AG09319 (cell line): ENCODE measurements around the gene IRF2.

ENCODE experiments used
- DNase-seq: peaks from one replicate; pipeline ENCODE4 v3.0.0-alpha.2; 2010; ENCODE audit warnings: low read depth; ENCODE audit errors: extremely low read depth
- TF ChIP-seq, protein P1 (sequence below): IDR thresholded peaks from 2 replicates; pipeline ENCODE4 v1.5.1; 2011; ENCODE audit warnings: low read depth, mild to moderate bottlenecking, inconsistent platforms, low read length, moderate library complexity

IRF2 gene

DNA sequence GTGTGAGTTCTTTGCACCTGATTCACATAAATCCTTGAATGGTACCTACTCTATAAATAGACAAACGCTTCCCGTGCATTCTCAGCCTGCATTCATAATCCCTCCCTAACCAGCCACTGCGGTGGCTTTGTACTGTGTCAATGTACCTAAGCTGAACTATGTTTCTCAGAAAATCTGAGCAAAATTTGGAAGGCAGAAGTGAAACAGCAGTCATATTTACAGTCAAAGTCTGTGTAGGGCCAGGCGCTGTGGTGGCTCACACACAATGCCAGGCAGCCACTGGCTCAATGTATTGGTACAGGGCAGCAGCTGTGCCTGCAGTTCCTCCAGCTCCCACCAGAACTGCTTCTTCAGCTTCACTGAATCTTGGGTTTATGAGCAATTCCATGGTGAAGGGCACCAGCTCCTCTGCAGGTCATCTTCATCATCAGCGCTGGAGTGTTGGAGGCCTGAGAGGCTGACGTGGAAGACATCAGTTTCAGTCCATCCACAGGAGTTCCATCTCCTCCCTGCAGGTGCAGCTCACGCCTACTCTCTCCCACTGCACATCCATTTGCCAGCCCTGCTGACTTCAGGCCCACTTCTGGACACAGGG is 32.3 kb upstream of the IRF2 start:
- no peak for DNase-seq
- TF ChIP-seq, protein P1, sequence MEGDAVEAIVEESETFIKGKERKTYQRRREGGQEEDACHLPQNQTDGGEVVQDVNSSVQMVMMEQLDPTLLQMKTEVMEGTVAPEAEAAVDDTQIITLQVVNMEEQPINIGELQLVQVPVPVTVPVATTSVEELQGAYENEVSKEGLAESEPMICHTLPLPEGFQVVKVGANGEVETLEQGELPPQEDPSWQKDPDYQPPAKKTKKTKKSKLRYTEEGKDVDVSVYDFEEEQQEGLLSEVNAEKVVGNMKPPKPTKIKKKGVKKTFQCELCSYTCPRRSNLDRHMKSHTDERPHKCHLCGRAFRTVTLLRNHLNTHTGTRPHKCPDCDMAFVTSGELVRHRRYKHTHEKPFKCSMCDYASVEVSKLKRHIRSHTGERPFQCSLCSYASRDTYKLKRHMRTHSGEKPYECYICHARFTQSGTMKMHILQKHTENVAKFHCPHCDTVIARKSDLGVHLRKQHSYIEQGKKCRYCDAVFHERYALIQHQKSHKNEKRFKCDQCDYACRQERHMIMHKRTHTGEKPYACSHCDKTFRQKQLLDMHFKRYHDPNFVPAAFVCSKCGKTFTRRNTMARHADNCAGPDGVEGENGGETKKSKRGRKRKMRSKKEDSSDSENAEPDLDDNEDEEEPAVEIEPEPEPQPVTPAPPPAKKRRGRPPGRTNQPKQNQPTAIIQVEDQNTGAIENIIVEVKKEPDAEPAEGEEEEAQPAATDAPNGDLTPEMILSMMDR: no peak; the same call in none of the 2 replicates

DNA sequence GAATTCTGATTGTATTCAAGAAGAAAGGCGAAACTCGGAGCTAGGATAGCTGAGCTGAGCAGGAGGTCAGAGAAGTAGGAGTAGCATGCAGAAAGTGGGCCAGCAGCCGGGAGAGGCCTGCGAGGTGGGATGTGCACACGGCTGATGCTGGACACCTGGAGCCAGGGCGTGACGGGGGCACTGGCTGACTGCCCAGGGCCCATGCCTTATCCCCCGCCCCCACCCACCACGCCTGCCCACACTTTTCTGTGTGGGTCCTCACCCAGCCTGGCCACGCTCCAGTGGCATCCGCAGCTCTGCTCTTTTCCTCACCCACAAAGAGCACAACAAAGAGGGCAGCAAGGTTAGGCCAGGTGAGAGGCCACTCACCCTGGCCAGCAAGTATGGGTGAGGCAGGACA is 30.0 kb upstream of the IRF2 start:
- DNase-seq: no peak
- TF ChIP-seq, protein P1: no peak

DNA sequence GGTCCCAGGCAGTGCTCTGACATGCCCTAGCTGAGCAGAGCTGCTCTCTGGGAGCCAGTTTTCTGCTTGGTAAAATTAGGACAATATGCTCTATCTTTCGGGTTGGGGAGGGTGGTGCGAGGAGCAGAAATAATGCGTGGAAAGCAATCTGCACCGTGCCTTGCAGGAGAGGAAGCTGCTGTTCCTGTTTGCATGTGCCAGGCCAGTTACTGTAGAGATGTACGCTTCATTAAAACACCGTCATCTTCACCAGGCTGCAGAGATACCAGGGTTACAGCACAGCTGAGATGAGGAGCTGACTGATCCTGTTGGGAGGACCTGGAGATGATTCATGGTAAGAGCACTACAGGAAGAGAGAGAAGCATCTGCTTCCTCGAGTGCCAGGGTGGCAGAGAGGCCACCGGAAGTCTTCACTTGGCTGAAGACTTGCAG is 29.5 kb upstream of the IRF2 start:
- DNase-seq: no peak
- TF ChIP-seq, protein P1: no peak

DNA sequence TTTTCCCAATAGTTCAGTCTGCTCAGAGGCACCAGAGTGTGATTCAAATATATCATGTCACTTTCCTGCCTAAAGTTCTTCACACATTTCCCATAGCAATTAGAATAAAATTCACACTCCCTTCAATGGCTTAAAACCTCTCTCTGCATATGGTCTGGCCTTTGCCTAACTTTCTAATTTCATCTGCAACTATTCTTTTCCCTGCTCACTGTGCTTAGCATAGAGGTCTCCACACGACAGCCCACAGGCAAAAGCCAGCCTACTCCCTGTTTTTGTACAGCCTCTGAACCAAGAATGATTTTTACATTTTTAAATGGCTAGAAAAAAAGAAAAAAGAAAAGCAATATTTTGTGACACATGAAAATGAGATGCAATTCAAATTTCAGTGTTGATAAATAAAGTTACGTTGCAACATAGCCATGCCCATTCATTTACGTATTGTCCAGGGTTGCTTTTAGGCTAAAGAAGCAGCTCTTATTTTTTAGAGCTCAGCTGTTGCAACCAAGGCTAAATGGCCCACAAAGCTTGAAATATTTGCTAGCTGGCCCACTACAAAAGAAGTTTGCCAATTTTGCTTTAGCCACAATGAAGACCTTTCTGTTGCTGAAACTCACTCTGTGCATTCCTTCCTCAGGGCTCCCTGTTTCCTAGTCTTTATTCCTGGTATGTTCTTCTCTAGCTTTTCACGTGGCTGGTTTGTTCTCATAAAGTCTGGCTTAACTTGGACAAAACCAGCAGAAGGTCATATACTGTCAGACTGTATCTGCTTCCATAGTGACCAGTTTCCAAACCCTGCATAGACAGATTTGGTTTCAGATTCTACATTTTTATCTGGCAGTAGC is 26.6 kb upstream of the IRF2 start:
- DNase-seq: no peak
- TF ChIP-seq, protein P1: no peak

DNA sequence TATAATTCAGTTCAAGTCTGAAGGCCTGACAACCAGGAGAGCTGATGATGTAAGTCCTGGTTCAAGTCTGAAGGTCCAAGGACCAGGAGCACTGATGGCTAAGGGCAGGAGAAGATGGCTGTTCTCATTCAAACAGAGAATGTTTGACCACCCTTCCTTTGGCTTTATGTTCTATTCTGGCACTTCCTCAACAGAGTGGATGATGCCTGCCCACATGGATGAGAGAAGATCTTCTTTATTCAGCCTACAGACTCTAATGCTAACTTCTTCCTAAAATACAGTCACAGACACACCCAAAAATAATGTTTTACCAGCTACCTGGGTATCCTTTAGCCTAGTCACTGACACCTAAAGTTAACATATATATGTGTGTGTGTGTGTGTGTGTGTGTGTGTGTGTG is 25.6 kb upstream of the IRF2 start:
- TF ChIP-seq, protein P1: no peak
- DNase-seq: no peak

DNA sequence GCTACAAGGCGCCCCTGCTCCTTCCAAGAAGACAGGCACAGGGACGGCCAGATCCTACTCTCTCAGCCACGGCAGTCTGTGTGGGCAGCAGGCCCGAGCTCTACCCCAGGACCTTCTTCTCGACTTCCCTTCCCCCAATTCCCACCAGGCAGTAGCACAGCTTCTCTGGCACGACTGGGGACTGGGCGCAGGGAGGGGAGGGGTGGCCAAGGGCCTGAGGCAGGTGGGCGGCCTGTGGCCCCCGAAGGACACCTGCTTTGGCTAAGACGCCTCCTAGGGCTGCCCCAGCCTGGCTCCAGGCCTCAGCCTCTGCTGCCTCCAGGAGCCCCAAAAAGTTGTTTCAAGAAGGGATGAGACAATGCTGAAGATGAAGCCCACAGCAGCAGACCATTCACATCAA is 24.2 kb upstream of the IRF2 start:
- DNase-seq: no peak
- TF ChIP-seq, protein P1: no peak

DNA sequence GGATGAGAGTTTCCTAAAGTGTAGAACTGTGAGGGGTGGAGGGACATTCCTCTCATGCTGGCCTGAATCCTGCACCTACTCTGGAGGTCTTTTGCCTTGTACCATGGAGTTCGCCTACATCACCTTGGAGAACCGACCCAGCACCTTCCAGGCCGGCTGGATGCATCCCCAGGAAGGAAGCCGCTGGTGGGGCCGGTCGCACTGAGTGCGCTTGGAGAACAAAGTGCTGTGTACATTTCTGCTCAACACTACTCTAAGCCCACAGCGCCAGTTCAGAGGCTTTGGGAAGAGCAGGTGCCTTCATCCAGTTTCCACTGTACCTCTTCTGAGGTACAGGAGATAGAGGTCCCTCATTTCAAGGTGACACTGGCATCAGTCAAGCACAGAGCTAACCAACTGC is 15.4 kb upstream of the IRF2 start:
- no peak for DNase-seq
- TF ChIP-seq, protein P1: no peak
